Retinal pigment epithelial cell (primary cell): Measurements from ENCODE around the gene ITPRID1.
"Not testable (repeated sequence)": the region's sequence is repeated elsewhere in the genome, so short reads cannot be mapped to it uniquely, and the experiment has no call there.

Experiments
- DNase-seq: peaks from one replicate; pipeline ENCODE4 v3.0.0-alpha.2; 2010; ENCODE audit warnings: low read depth
- H3K4me3 ChIP-seq: 2 replicates; pipeline ENCODE4 v1.5.1; 2011; ENCODE audit warnings: mild to moderate bottlenecking, low read length, control low read depth, moderate library complexity
- CTCF ChIP-seq: conservative IDR thresholded peaks from 2 replicates; pipeline ENCODE4 v1.5.1; 2011; ENCODE audit warnings: low read depth, low read length, control low read depth, inconsistent platforms

Gene ITPRID1

GRCh38 chr7:31513790-31514189 lies at the start of gene ITPRID1:
TSS of gene ITPRID1 (plus strand) at chr7:31514090. CDS start at chr7:31553025, 38,935 bp downstream.
- TF ChIP-seq CTCF: no peak
- no peak for DNase-seq
- no peak within 1 kb of the TSS for H3K4me3 ChIP-seq

- DNase-seq: no peak
- no peak overlapping the region for H3K4me3 ChIP-seq
- TF ChIP-seq CTCF: no peak
Measured at GRCh38 chr7:31464601-31465000, 49.3 kb upstream of the ITPRID1 start.

- DNase-seq: no peak
Measured at GRCh38 chr7:31465285-31465684, 48.6 kb upstream of the ITPRID1 start.

GRCh38 chr7:31466036-31466435 lies 47.9 kb upstream of the ITPRID1 start:
- no peak overlapping the region for H3K4me3 ChIP-seq
- no peak for TF ChIP-seq CTCF
- no peak for DNase-seq

More at GRCh38 chr7:31465285-31465684, 48.6 kb upstream of the ITPRID1 start:
- no peak overlapping the region for H3K4me3 ChIP-seq
- no peak for TF ChIP-seq CTCF

GRCh38 chr7:31470883-31471282 lies 43.0 kb upstream of the ITPRID1 start:
- not testable (repeated sequence) for DNase-seq, H3K4me3 ChIP-seq

- H3K4me3 ChIP-seq: no peak overlapping the region
- no peak for DNase-seq
- no peak for TF ChIP-seq CTCF
Measured at GRCh38 chr7:31475368-31475767, 38.5 kb upstream of the ITPRID1 start.

GRCh38 chr7:31476073-31476745 lies 37.7 kb upstream of the ITPRID1 start:
- peak; percentile 27 for TF ChIP-seq CTCF
- no peak for DNase-seq
- no peak overlapping the region for H3K4me3 ChIP-seq
